ENCODE results near the gene SLC6A18.

- no peak for TF ChIP-seq EZH2 (optimal IDR thresholded peaks at IDR 0.05; ENCODE audit: low read depth, low read length)
- no peak for TF ChIP-seq CTCF (IDR thresholded peaks at IDR 0.05; ENCODE audit: low read length)
- no peak for TF ChIP-seq EZH2phosphoT487 (IDR thresholded peaks at IDR 0.05; ENCODE audit: low read length)
Measured at GRCh38 chr5:1222147-1222546, 3.0 kb upstream of the SLC6A18 start.
